HG03039 (cell line): ENCODE measurements around the gene ITPR1.

Experiments
- ATAC-seq: cut with Tn5 transposase; IDR thresholded peaks from one replicate; pipeline ENCODE4 v1.9.1; 2021; ENCODE audit warnings: mild to moderate bottlenecking, moderate library complexity; ENCODE audit not compliant: unreplicated experiment

The ITPR1 gene

GRCh38 chr3:4508048-4508981 lies 15.2 kb downstream of the ITPR1 start:
- peak; percentile 46 for ATAC-seq

- no peak for ATAC-seq
These were observed 15.9 kb downstream of the ITPR1 start for GRCh38 chr3:4509043-4509442.

GRCh38 chr3:4509983-4510755 lies 17.0 kb downstream of the ITPR1 start:
- ATAC-seq, result no peak

- ATAC-seq, result no peak
These were observed 18.5 kb downstream of the ITPR1 start for GRCh38 chr3:4511491-4512262.

GRCh38 chr3:4512895-4513616 lies 19.9 kb downstream of the ITPR1 start:
- ATAC-seq, result no peak

- ATAC-seq, result no peak
These were observed 21.2 kb downstream of the ITPR1 start for GRCh38 chr3:4514321-4514720.

- no peak for ATAC-seq
These were observed 21.8 kb downstream of the ITPR1 start for GRCh38 chr3:4514916-4515315.

- ATAC-seq, result no peak
These were observed 22.9 kb downstream of the ITPR1 start for GRCh38 chr3:4515916-4516579.

GRCh38 chr3:4517093-4517492 lies 23.9 kb downstream of the ITPR1 start:
- ATAC-seq, result no peak

- ATAC-seq, result no peak
These were observed 24.6 kb downstream of the ITPR1 start for GRCh38 chr3:4517643-4518311.

GRCh38 chr3:4520033-4520816 lies 27.1 kb downstream of the ITPR1 start:
- ATAC-seq, result no peak

- no peak for ATAC-seq
These were observed 29.8 kb downstream of the ITPR1 start for GRCh38 chr3:4522947-4523346.

- ATAC-seq, result no peak
These were observed 30.9 kb downstream of the ITPR1 start for GRCh38 chr3:4523710-4524698.

- ATAC-seq, result no peak
These were observed 32.5 kb downstream of the ITPR1 start for GRCh38 chr3:4525560-4526223.

GRCh38 chr3:4528320-4528719 lies 35.2 kb downstream of the ITPR1 start:
- no peak for ATAC-seq

- ATAC-seq, result no peak
These were observed 35.9 kb downstream of the ITPR1 start for GRCh38 chr3:4528819-4529600.
